ENCODE data around the gene EXPH5.
"Not testable (repeated sequence)": the region's sequence is repeated elsewhere in the genome, so short reads cannot be mapped to it uniquely, and the experiment has no call there.

Gene EXPH5

GRCh38 chr11:108593214-108593922, at the start of gene EXPH5:
EXPH5 (minus strand) TSS chr11:108593768; CDS start chr11:108593536, 232 bp downstream.
- peak; percentile 93 to 94 for ATAC-seq

- not testable (repeated sequence) for ATAC-seq
These were observed 48.2 kb upstream of the EXPH5 start for GRCh38 chr11:108641752-108642151.

GRCh38 chr11:108639146-108639545, 45.6 kb upstream of the EXPH5 start:
- no peak for ATAC-seq

GRCh38 chr11:108636222-108636621, 42.7 kb upstream of the EXPH5 start:
- no peak for ATAC-seq

- ATAC-seq, result no peak
These were observed 41.5 kb upstream of the EXPH5 start for GRCh38 chr11:108635106-108635505.

- ATAC-seq, result no peak
These were observed 38.6 kb upstream of the EXPH5 start for GRCh38 chr11:108632041-108632704.

GRCh38 chr11:108629274-108629673, 35.7 kb upstream of the EXPH5 start:
- ATAC-seq, result no peak

- ATAC-seq, result no peak
These were observed 35.2 kb upstream of the EXPH5 start for GRCh38 chr11:108628812-108629211.

GRCh38 chr11:108628326-108628725, 34.8 kb upstream of the EXPH5 start:
- ATAC-seq, result no peak

- ATAC-seq, result peak; percentile 48 to 54
These were observed 30.8 kb upstream of the EXPH5 start for GRCh38 chr11:108624196-108624925.

GRCh38 chr11:108622341-108622740, 28.8 kb upstream of the EXPH5 start:
- no peak for ATAC-seq

- ATAC-seq, result peak; percentile 84 to 87
These were observed 27.6 kb upstream of the EXPH5 start for GRCh38 chr11:108620958-108621772.

- ATAC-seq, result no peak
These were observed 25.0 kb upstream of the EXPH5 start for GRCh38 chr11:108618529-108618928.

GRCh38 chr11:108617055-108617454, 23.5 kb upstream of the EXPH5 start:
- ATAC-seq, result no peak

GRCh38 chr11:108616549-108616948, 23.0 kb upstream of the EXPH5 start:
- ATAC-seq, result no peak

GRCh38 chr11:108614086-108614485, 20.5 kb upstream of the EXPH5 start:
- ATAC-seq, result no peak

- no peak for ATAC-seq
These were observed 16.1 kb upstream of the EXPH5 start for GRCh38 chr11:108609682-108610081.

GRCh38 chr11:108608548-108608947, 15.0 kb upstream of the EXPH5 start:
- no peak for ATAC-seq

GRCh38 chr11:108606495-108607160, 13.1 kb upstream of the EXPH5 start:
- ATAC-seq, result no peak

GRCh38 chr11:108606070-108606469, 12.5 kb upstream of the EXPH5 start:
- no peak for ATAC-seq

GRCh38 chr11:108602818-108603217, 9.2 kb upstream of the EXPH5 start:
- not testable (repeated sequence) for ATAC-seq

GRCh38 chr11:108601150-108601549, 7.6 kb upstream of the EXPH5 start:
- ATAC-seq, result no peak

Data from activated CD4-positive, CD25-positive, alpha-beta regulatory T cell treated with anti-CD3 and anti-CD28 coated beads, Interleukin-2, amount 50 U/mL, for 24 hours (primary cell).